Urinary bladder (tissue), 4 donors: ENCODE data around the gene SEPTIN6. TPM values are rescaled to one million over a fixed set of nuclear protein-coding genes. Genes with fewer than 3 reads are reported as not detected.
A peak's percentile ranks its signal among the peaks of the same experiment; 100 is the strongest.

Source experiments
- DNase-seq: peaks from one replicate; pipeline ENCODE4 v3.0.0-alpha.2; 2015; ENCODE audit errors: extremely low spot score
- H3K27ac ChIP-seq: one replicate; pipeline ENCODE4 v1.5.1; 2013; ENCODE audit warnings: low read depth, mild to moderate bottlenecking, moderate library complexity
- H3K36me3 ChIP-seq: one replicate; pipeline ENCODE4 v1.6.1; 2013; ENCODE audit warnings: mild to moderate bottlenecking, moderate library complexity; ENCODE audit not compliant: insufficient read depth
- H3K4me1 ChIP-seq: one replicate; pipeline ENCODE4 v1.6.1; 2013; ENCODE audit warnings: mild to moderate bottlenecking, moderate library complexity; ENCODE audit not compliant: insufficient read depth
- H3K4me3 ChIP-seq: one replicate; pipeline ENCODE4 v1.5.1; 2013; ENCODE audit warnings: low read depth, low read length
- WGBS: extraction: QIAGEN DNeasy Blood & Tissue Kit; methylation state at CpG from one replicate; pipeline ENCODE4 v1.1.7; 2013; 5-methylcytosine and 5-hydroxymethylcytosine counted together
- polyA plus RNA-seq: library from polyadenylated mRNA; stranded (reverse); fragments of 200-250 nt; gene quantifications from one replicate; pipeline ENCODE4 v1.2.3, GENCODE V29; 2013
- small RNA-seq: library from RNA; depleted of rRNA; stranded (forward); fragments of <200 nt; gene quantifications from one replicate; pipeline ENCODE3, GENCODE V24; 2014
- total RNA-seq: library from RNA; depleted of rRNA; stranded (reverse); fragments of >200 nt; gene quantifications from one replicate; pipeline ENCODE4 v1.2.3, GENCODE V29; 2014
- donor health status: healthy with polysubstance abuse.
- donor health status: healthy.

The SEPTIN6 gene
- total and polyA plus RNA-seq, 2 donors, result 25.5 to 29.2 TPM

DNA sequence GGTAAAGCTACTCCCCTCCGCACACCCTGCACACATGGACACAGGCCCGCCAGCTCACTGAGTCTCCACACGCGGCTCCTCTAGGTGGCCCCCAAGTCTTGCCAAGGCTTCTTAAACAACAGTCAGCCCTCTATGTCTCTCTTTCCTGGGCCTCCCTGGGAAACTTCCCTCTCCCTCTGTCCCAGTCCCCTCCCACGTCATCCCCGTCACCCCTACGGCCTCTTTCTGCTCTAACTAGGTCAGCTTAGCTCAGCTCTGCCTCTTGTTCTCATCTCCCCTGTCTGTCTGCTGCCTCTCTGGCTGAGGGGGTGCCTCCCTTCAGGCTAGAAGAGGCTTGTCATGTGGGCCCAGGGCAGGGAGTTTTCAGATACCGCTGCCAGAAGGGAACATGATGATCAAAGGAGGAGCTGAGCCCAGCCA is 38.8 kb downstream of the SEPTIN6 start:
- H3K27ac ChIP-seq, result no peak overlapping the region
- no peaks in the 10 kb centered on the region for H3K36me3 ChIP-seq
- H3K4me3 ChIP-seq, result no peak overlapping the region
- H3K4me1 ChIP-seq, result no peaks in the 10 kb centered on the region
- DNase-seq, result no peak
- WGBS, result 53% methylated on average over 8 of the region's 8 CpGs

DNA sequence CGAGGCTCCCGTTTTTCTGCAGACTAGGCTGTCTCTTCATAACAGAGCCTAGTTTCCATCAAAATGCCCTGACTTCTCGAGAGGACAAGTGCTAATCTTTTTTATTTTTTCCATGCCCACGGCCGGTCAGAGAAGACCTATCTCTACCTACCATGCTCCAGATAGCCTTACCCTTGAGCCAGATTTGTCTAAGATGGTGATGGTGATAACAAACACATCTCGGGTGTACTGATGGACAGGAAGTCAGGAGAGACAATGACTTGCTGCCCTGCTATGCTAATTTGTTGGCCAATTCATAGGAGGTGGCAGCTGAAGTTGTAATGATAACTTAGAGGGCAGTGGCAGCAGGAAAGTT is 44.6 kb downstream of the SEPTIN6 start:
- Histone ChIP-seq H3K36me3 (no peaks in the 10 kb centered on the region), H3K27ac (no peak overlapping the region), H3K4me3 (no peak overlapping the region), H3K4me1 (no peaks in the 10 kb centered on the region)
- 76% methylated on average over 6 of the region's 6 CpGs for WGBS
- no peak for DNase-seq

DNA sequence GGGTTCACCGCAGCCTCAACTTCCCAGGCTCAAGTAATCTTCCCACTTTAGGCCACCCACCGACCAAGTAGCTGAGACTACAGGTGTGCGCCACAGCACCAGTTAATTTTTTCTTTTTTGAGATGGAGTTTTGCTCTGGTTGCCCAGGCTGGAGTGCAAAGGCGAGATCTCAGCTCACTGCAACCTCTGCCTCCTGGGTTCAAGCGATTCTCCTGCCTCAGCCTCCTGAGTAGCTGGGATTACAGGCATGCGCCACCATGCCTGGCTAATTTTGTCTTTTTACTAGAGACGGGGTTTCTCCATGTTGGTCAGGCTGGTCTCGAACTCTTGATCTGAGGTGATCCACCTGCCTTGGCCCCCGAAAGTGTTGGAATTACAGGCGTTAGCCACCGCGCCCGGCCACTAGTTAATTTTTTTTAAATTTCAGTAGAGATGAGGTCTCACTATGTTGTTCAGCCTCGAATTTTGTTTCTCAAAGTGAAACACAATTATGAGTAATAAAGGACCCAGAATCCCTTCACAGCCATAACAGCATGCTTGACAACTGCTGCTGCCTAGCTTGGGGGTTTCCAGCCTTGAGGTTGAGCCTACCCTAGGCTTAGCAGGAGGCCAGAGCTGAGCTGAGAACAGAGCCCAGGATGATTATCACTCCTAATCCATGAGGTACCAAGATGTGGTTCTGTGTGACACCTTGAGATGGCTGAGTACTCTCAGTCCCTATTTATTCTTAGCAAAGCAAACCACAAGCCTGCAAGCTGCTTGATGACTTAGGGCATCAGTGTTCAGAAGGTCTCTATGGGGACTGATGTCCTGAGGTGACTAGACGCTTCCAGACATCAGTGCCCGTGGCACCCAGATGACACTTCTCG is 45.2 kb downstream of the SEPTIN6 start:
- WGBS, result 91% methylated on average over 17 of the region's 17 CpGs
- Histone ChIP-seq H3K36me3 (no peaks in the 10 kb centered on the region), H3K4me1 (no peaks in the 10 kb centered on the region), H3K4me3 (no peak overlapping the region), H3K27ac (no peak overlapping the region)
- no peak for DNase-seq

DNA sequence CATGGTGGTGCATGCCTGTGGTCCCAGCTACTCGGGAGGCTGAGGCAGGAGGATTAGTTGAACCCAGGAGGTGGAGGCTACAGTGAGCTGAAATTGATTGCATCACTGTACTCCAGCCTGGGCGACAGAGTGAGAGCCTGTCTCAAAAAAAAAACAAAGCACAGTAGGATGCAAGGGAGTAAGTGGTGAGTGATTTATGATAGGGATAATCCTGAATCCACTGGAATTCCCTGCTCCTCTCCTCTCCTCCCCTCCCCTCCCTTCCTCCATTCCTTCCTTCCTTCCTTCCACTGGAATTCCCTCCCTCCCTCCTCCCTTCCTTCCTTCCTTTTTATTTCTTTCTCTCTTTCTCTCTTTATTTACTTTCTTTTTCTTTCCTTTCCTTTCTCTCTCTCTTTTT is 45.9 kb downstream of the SEPTIN6 start:
- WGBS, result 45% methylated on average over 2 of the region's 2 CpGs
- no peaks in the 10 kb centered on the region for H3K4me1 ChIP-seq
- no peaks in the 10 kb centered on the region for H3K36me3 ChIP-seq
- no peak for DNase-seq
- no peak overlapping the region for H3K27ac ChIP-seq
- no peak overlapping the region for H3K4me3 ChIP-seq

DNA sequence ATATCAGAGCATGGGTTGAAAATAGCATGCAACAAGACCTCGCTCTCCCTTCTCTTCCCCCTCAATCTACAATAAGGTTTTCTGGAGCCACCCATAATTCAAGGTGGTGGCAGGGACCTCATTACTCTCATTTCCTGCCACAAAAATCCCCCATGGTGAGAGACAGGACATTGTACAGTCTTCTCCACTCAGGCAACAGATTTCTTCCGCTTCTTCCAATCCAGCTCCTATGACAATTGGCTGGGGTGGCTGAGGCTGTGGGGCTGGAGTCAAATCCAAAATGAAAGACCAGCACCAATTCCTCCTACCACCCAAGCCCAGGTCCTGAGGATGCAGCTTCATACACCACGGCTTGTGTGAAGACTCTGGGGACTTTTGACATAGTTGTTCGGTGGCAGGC is 46.5 kb downstream of the SEPTIN6 start:
- 91% methylated on average over 4 of the region's 4 CpGs for WGBS
- H3K36me3 ChIP-seq, result no peaks in the 10 kb centered on the region
- no peak for DNase-seq
- no peak overlapping the region for H3K27ac ChIP-seq
- no peak overlapping the region for H3K4me3 ChIP-seq
- H3K4me1 ChIP-seq, result no peaks in the 10 kb centered on the region

DNA sequence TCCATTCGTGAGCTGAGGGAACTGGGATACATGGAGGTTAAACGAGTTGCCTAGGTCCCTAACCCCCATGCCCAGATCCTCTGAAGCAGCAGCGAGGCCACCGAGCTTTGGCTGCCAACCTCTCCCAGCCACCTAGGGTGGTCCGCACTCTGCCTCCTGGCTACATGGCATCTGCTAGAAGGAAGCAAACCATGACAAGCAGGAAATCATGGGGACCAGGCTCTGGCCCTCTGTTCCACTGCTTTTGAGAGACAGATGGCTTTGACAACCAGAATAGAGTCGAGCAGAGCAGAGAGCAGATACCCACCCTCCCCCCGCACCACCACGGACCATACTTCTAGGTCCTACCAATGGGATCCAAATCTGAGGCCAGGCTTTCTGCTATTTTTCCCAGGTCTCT is 49.3 kb downstream of the SEPTIN6 start:
- no peaks in the 10 kb centered on the region for H3K4me1 ChIP-seq
- H3K4me3 ChIP-seq, result no peak overlapping the region
- H3K27ac ChIP-seq, result no peak overlapping the region
- no peak for DNase-seq
- WGBS, result 86% methylated on average over 8 of the region's 8 CpGs
- H3K36me3 ChIP-seq, result no peaks in the 10 kb centered on the region

Small RNA genes within 50 kb of the gene (small RNA-seq; reads per million reads assigned to genes)
- gene MIR766, result 6.7 reads per million, percentile 93 among the genes with 10 or more reads in this experiment

Other genes with a start within 250 kb of the SEPTIN6 start
- 76.6 TPM for gene SLC25A5, start 224.7 kb downstream of the SEPTIN6 start, total RNA-seq
- gene SLC25A5, start 224.7 kb downstream of the SEPTIN6 start, polyA plus RNA-seq, result 326 TPM
- 35.1 TPM for gene STEEP1, start 127.8 kb downstream of the SEPTIN6 start, total RNA-seq
- gene STEEP1, start 127.8 kb downstream of the SEPTIN6 start, polyA plus RNA-seq, result 23.0 TPM
- 50.7 TPM for gene UBE2A, start 118.6 kb downstream of the SEPTIN6 start, total RNA-seq
- 54.7 TPM for gene UBE2A, start 118.6 kb downstream of the SEPTIN6 start, polyA plus RNA-seq
- gene NKRF, start 86.7 kb downstream of the SEPTIN6 start, total RNA-seq, result 8.6 TPM
- gene NKRF, start 86.7 kb downstream of the SEPTIN6 start, polyA plus RNA-seq, result 5.0 TPM
- 0.26 TPM for gene SOWAHD, start 65.4 kb upstream of the SEPTIN6 start, total RNA-seq
- 0.25 TPM for gene SOWAHD, start 65.4 kb upstream of the SEPTIN6 start, polyA plus RNA-seq
- 2,621 TPM for gene RPL39, start 98.5 kb upstream of the SEPTIN6 start, total RNA-seq
- 4,581 TPM for gene RPL39, start 98.5 kb upstream of the SEPTIN6 start, polyA plus RNA-seq
- 3.7 TPM for gene UPF3B, start 159.8 kb upstream of the SEPTIN6 start, total RNA-seq
- gene UPF3B, start 159.8 kb upstream of the SEPTIN6 start, polyA plus RNA-seq, result 9.9 TPM
- gene RNF113A, start 178.6 kb upstream of the SEPTIN6 start, total RNA-seq, result 7.8 TPM
- 16.0 TPM for gene RNF113A, start 178.6 kb upstream of the SEPTIN6 start, polyA plus RNA-seq
- 87.9 TPM for gene NDUFA1, start 178.7 kb upstream of the SEPTIN6 start, total RNA-seq
- 120 TPM for gene NDUFA1, start 178.7 kb upstream of the SEPTIN6 start, polyA plus RNA-seq
- gene AKAP14, start 202.7 kb upstream of the SEPTIN6 start, total RNA-seq, result not detected
- not detected for gene AKAP14, start 202.7 kb upstream of the SEPTIN6 start, polyA plus RNA-seq